WTC11 (cell line): Measurements from ENCODE around the gene WNT7A.

Source experiments
- CTCF ChIP-seq: fragments of 200-600 bp; IDR thresholded peaks from 2 replicates; pipeline ENCODE4 v1.8.0; 2022; ENCODE audit warnings: antibody characterized with exemption
- MAX ChIP-seq: sonication (generic); formaldehyde crosslinking; IDR thresholded peaks from 2 replicates; pipeline ENCODE4 v1.8.0; 2022; ENCODE audit warnings: mild to moderate bottlenecking, missing genetic modification reagents

GRCh38 chr3:13881536-13882410 is 1.9 kb upstream of the WNT7A start:
- TF ChIP-seq MAX (CRISPR knock-in tag) (no peak), CTCF (no peak)
